ENCODE measurements around the gene UPF2.

The UPF2 gene

DNA sequence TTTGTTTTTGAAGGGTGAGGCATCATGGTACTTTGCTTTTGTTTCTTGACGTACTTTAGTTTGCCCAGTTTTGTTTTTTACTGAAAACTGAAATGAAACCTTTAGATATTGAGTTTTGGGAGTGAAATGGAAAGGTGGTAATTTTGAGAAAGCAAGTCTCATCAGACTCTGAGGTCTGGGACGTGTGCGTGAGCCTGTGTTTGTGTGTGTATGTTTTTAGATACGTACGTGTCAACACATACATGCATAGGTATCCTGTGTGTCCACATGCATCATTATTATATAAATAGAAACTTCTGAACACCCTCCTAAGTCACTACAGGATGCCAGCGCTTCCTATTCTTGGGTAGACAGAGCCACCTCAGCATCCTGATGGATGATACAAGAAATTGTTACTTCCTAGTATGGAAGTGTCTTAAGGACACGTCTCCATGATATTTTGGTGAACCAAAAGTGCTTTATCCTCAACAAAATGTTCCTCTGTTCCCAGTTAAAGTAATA, 171.7 kb downstream of the UPF2 start:
- no peaks in the 10 kb centered on the region for H3K36me3 ChIP-seq (replicated peaks; ENCODE audit: low read depth, low read length)
- H3K9me3 ChIP-seq (ENCODE audit: insufficient read depth, low read length) = no peaks in the 10 kb centered on the region
- peaks cover 16% of the 10 kb centered on the region; the same call in 1 of the 2 replicates for H3K27me3 ChIP-seq (ENCODE audit: low read depth, low read length)
- TF ChIP-seq EZH2phosphoT487 (IDR thresholded peaks at IDR 0.05; ENCODE audit: low read depth) = no peak
- TF ChIP-seq, protein P1, sequence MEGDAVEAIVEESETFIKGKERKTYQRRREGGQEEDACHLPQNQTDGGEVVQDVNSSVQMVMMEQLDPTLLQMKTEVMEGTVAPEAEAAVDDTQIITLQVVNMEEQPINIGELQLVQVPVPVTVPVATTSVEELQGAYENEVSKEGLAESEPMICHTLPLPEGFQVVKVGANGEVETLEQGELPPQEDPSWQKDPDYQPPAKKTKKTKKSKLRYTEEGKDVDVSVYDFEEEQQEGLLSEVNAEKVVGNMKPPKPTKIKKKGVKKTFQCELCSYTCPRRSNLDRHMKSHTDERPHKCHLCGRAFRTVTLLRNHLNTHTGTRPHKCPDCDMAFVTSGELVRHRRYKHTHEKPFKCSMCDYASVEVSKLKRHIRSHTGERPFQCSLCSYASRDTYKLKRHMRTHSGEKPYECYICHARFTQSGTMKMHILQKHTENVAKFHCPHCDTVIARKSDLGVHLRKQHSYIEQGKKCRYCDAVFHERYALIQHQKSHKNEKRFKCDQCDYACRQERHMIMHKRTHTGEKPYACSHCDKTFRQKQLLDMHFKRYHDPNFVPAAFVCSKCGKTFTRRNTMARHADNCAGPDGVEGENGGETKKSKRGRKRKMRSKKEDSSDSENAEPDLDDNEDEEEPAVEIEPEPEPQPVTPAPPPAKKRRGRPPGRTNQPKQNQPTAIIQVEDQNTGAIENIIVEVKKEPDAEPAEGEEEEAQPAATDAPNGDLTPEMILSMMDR (IDR thresholded peaks at IDR 0.05; ENCODE audit: low read depth, low read length) = no peak
- no peaks in the 10 kb centered on the region for H3K79me2 ChIP-seq (ENCODE audit: low read length)
- H3K4me1 ChIP-seq (ENCODE audit: low read length) = peaks cover 10% of the 10 kb centered on the region
- H3K9ac ChIP-seq (ENCODE audit: low read length) = no peak overlapping the region
- no peak overlapping the region for H3K27ac ChIP-seq (ENCODE audit: low read length)
- H3K4me2 ChIP-seq (ENCODE audit: low read length) = peak overlapping the region; percentile 12; the same call in 1 of the 2 replicates
- no peaks in the 10 kb centered on the region for H4K20me1 ChIP-seq (ENCODE audit: insufficient read depth, low read length)
- no peak overlapping the region for H3K4me3 ChIP-seq (ENCODE audit: low read length)
- H2AFZ ChIP-seq (ENCODE audit: low read depth, low read length) = no peak overlapping the region

DNA sequence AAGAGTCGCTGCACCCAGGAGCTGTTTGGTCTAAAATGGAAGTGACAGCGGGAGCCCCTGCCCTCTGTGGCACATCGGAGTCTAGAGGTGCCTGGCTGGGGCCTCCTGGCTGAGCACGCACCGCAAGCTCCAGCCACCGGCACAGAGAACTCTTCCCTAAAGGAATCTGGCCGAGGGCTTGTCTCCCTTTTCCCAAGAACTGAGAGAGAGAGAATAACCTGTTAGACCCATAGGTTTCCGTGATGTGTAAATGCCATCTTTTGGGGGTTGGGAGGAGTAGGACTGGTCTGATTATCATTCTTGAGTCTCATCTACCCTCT, 172.2 kb downstream of the UPF2 start:
- Histone ChIP-seq H3K4me2 (ENCODE audit: low read length) (no peak overlapping the region), H3K4me3 (ENCODE audit: low read length) (no peak overlapping the region), H3K27me3 (ENCODE audit: low read depth, low read length) (peaks cover 16% of the 10 kb centered on the region; the same call in 1 of the 2 replicates), H4K20me1 (ENCODE audit: insufficient read depth, low read length) (no peaks in the 10 kb centered on the region), H3K27ac (ENCODE audit: low read length) (no peak overlapping the region), H2AFZ (ENCODE audit: low read depth, low read length) (no peak overlapping the region), H3K9me3 (ENCODE audit: insufficient read depth, low read length) (no peaks in the 10 kb centered on the region), H3K9ac (ENCODE audit: low read length) (no peak overlapping the region), H3K4me1 (ENCODE audit: low read length) (peaks cover 10% of the 10 kb centered on the region), H3K36me3 (replicated peaks; ENCODE audit: low read depth, low read length) (no peaks in the 10 kb centered on the region), H3K79me2 (ENCODE audit: low read length) (no peaks in the 10 kb centered on the region)
- no peak for TF ChIP-seq EZH2phosphoT487 (IDR thresholded peaks at IDR 0.05; ENCODE audit: low read depth)
- TF ChIP-seq, protein P1 (IDR thresholded peaks at IDR 0.05; ENCODE audit: low read depth, low read length) = no peak

Measured in OCI-LY3 (cell line).